ENCODE results near the gene SPTAN1. TPM values are rescaled to one million over a fixed set of nuclear protein-coding genes. Genes with fewer than 3 reads are reported as not detected.

SPTAN1 gene
- total and polyA plus RNA-seq, 4 experiments from 2014 or later, result 14.0 to 595 (median 394) TPM

DNA sequence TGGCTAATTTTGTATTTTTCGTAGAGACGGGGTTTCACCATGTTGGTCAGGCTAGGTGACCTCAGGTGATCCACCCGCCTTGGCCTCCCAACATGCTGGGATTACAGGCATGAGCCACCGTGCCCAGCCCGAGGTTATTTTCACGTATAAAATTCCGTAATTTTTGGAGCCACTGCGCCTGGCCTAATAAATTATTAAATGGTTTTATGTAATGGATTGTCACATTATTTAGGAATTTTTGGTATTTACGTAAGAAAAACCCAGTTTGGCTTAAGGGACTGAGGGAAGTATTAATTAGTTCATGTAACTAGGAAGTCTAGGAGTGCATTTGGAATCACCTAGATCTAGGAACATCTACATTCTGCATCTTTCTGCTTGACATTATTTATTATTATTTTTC, 39.6 kb upstream of the SPTAN1 start:
- Mint-ChIP-seq H3K4me1 (peaks cover 10 to 25% (median 17%) of the 10 kb centered on the region in 4 donors), H3K36me3 (peaks cover 36 to 52% of the 10 kb centered on the region in 2 donors), H3K9me3 (no peaks in the 10 kb centered on the region), H3K27me3 (no peaks in the 10 kb centered on the region), H3K27ac (no peak overlapping the region), H3K4me3 (no peak overlapping the region)
- Histone ChIP-seq H3K9me3 (ENCODE audit: control insufficient read depth in 1 of 2, low read length in 2 of 2) (no peaks in the 10 kb centered on the region), H3K36me3 (ENCODE audit: insufficient read depth, low read length) (peaks cover 28% of the 10 kb centered on the region), H3K27ac (ENCODE audit: low read depth, low read length) (no peak overlapping the region), H3K4me3 (ENCODE audit: low read length in 2 of 2) (no peak overlapping the region), H3K27me3 (ENCODE audit: insufficient read depth, low read length) (no peaks in the 10 kb centered on the region), H3K4me1 (ENCODE audit: insufficient read depth, low read length) (peaks cover 9% of the 10 kb centered on the region)
- no peak for DNase-seq
- ChIA-PET POLR2A (ENCODE audit: partially characterized antibody) (interaction anchor here (0.9 to 1.5 kb wide), 2 partner anchors 40 kb away, joined by 3 to 5 read pairs; partner anchors contain the start of gene SPTAN1), CTCF (ENCODE audit: partially characterized antibody) (interaction anchor here (1.3 kb wide), 1 partner anchor 8 kb away, joined by 3 read pairs; no protein-coding TSS in a partner anchor)
- intact Hi-C loops (cut with micrococcal nuclease), result no loop called here

- H3K9me3 Mint-ChIP-seq, result peaks cover 0 to 3% (median 0%) of the 10 kb centered on the region in 8 donors
- intact Hi-C loops (cut with micrococcal nuclease), result no loop called here
- peaks cover 62% of the 10 kb centered on the region for H3K36me3 ChIP-seq (ENCODE audit: insufficient read depth, low read length)
- peaks cover 61 to 62% of the 10 kb centered on the region in 2 donors for H3K36me3 Mint-ChIP-seq
- ChIA-PET CTCF (ENCODE audit: partially characterized antibody) (no interaction called here), POLR2A (ENCODE audit: partially characterized antibody) (no interaction called here)
- no peaks in the 10 kb centered on the region for H3K27me3 Mint-ChIP-seq
- peaks cover 0 to 8% (median 4%) of the 10 kb centered on the region in 4 donors for H3K4me1 Mint-ChIP-seq
- no peaks in the 10 kb centered on the region for H3K9me3 ChIP-seq (ENCODE audit: control insufficient read depth in 1 of 2, low read length in 2 of 2)
- no peak for DNase-seq
- no peaks in the 10 kb centered on the region for H3K4me1 ChIP-seq (ENCODE audit: insufficient read depth, low read length)
- no peak overlapping the region for H3K27ac ChIP-seq (ENCODE audit: low read depth, low read length)
- no peak overlapping the region for H3K4me3 Mint-ChIP-seq
- no peak overlapping the region for H3K4me3 ChIP-seq (ENCODE audit: low read length in 2 of 2)
- H3K27me3 ChIP-seq (ENCODE audit: insufficient read depth, low read length), result no peaks in the 10 kb centered on the region
- peak overlapping the region in 1 of 7 donors; percentile 17 for H3K27ac Mint-ChIP-seq
Observed at GRCh38 chr9:128521956-128522355, 30.4 kb upstream of the SPTAN1 start.

DNA sequence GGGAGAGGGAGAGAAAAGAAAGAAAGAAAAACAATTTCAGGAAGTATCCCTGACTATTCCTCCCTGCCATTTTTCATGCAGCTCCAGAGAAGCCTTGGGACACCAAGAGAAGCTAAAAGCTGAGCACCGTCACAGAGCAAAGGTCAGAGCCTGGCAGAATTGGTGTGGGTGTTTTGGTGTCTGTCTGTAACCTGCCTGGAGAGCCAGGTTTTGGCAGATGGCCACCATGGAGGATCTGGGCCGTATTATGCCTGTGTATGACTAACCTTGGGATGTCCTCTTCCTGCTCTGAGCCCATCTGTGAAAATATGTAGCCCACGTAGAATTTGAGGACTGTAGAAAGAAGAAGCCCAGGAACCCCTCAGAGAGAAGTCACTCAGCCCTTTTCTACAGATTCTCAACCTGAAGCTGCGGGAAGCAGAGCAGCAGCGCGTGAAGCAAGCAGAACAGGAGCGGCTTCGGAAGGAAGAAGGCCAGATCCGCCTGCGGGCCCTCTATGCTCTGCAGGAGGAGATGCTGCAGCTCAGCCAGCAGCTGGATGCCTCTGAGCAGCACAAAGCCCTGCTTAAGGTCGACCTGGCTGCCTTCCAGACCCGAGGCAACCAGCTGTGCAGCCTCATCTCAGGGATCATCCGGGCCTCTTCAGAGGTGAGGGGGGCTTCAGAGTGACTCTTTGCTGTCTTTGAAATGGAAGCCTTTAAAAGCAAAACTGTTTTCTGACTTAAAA, 29.0 kb upstream of the SPTAN1 start:
- intact Hi-C loops (cut with micrococcal nuclease), result no loop called here
- Histone ChIP-seq H3K36me3 (ENCODE audit: insufficient read depth, low read length) (peaks cover 58% of the 10 kb centered on the region), H3K4me3 (ENCODE audit: low read length in 2 of 2) (no peak overlapping the region), H3K4me1 (ENCODE audit: insufficient read depth, low read length) (no peaks in the 10 kb centered on the region), H3K27me3 (ENCODE audit: insufficient read depth, low read length) (no peaks in the 10 kb centered on the region), H3K9me3 (ENCODE audit: control insufficient read depth in 1 of 2, low read length in 2 of 2) (no peaks in the 10 kb centered on the region), H3K27ac (ENCODE audit: low read depth, low read length) (no peak overlapping the region)
- ChIA-PET POLR2A (ENCODE audit: partially characterized antibody) (no interaction called here), CTCF (ENCODE audit: partially characterized antibody) (no interaction called here)
- DNase-seq, result no peak
- H3K4me1 Mint-ChIP-seq, result peaks cover 0 to 4% (median 2%) of the 10 kb centered on the region in 4 donors
- H3K36me3 Mint-ChIP-seq, result peaks cover 52 to 58% of the 10 kb centered on the region in 2 donors
- peaks cover 0 to 3% (median 0%) of the 10 kb centered on the region in 8 donors for H3K9me3 Mint-ChIP-seq
- no peaks in the 10 kb centered on the region for H3K27me3 Mint-ChIP-seq
- H3K4me3 Mint-ChIP-seq, result no peak overlapping the region
- H3K27ac Mint-ChIP-seq, result peak overlapping the region in 3 of 7 donors; percentile 22 to 73 (median 42)

DNA sequence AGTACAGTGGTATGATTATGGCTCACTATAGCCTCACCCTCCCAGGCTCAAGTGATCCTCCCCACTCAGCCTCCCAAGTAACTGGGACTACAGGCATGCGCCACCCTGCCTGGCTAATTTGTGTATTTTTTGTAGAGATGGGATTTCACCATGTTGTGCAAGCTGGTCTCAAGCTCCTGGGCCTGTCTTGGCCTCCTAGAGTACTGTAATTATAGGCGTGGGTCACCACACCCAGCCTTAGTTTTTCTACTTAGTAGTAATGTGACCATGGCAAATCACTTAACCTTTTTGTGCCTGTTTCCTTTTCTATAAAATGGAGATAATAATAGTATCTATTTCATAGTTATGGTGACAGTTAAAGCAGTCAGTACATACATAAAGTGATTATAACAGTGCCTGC, 25.7 kb upstream of the SPTAN1 start:
- no peaks in the 10 kb centered on the region for H3K27me3 Mint-ChIP-seq
- H3K9me3 Mint-ChIP-seq, result no peaks in the 10 kb centered on the region
- no peak overlapping the region for H3K4me3 Mint-ChIP-seq
- peaks cover 0 to 5% (median 0%) of the 10 kb centered on the region in 4 donors for H3K4me1 Mint-ChIP-seq
- H3K4me3 ChIP-seq (ENCODE audit: low read length in 2 of 2), result no peak overlapping the region
- H3K4me1 ChIP-seq (ENCODE audit: insufficient read depth, low read length), result no peaks in the 10 kb centered on the region
- H3K27ac Mint-ChIP-seq, result peak overlapping the region in 1 of 7 donors; percentile 70
- H3K27ac ChIP-seq (ENCODE audit: low read depth, low read length), result no peak overlapping the region
- POLR2A ChIA-PET (ENCODE audit: partially characterized antibody), result interaction anchor here (1.3 kb wide), 1 partner anchor 26 kb away, joined by 3 read pairs; no protein-coding TSS in a partner anchor
- H3K36me3 ChIP-seq (ENCODE audit: insufficient read depth, low read length), result peaks cover 65% of the 10 kb centered on the region
- CTCF ChIA-PET (ENCODE audit: partially characterized antibody), result no interaction called here
- intact Hi-C loops (cut with micrococcal nuclease), result no loop called here
- H3K36me3 Mint-ChIP-seq, result peaks cover 42 to 55% of the 10 kb centered on the region in 2 donors
- DNase-seq, result no peak
- no peaks in the 10 kb centered on the region for H3K9me3 ChIP-seq (ENCODE audit: control insufficient read depth in 1 of 2, low read length in 2 of 2)
- no peaks in the 10 kb centered on the region for H3K27me3 ChIP-seq (ENCODE audit: insufficient read depth, low read length)

- Mint-ChIP-seq H3K9me3 (no peaks in the 10 kb centered on the region), H3K4me3 (no peak overlapping the region), H3K4me1 (peaks cover 0 to 3% (median 0%) of the 10 kb centered on the region in 4 donors), H3K27me3 (no peaks in the 10 kb centered on the region), H3K36me3 (peaks cover 40 to 54% of the 10 kb centered on the region in 2 donors), H3K27ac (no peak overlapping the region)
- no peak overlapping the region for H3K27ac ChIP-seq (ENCODE audit: low read depth, low read length)
- peaks cover 63% of the 10 kb centered on the region for H3K36me3 ChIP-seq (ENCODE audit: insufficient read depth, low read length)
- CTCF ChIA-PET (ENCODE audit: partially characterized antibody), result no interaction called here
- no peak for DNase-seq
- intact Hi-C loops (cut with micrococcal nuclease), result no loop called here
- H3K27me3 ChIP-seq (ENCODE audit: insufficient read depth, low read length), result no peaks in the 10 kb centered on the region
- no peak overlapping the region for H3K4me3 ChIP-seq (ENCODE audit: low read length in 2 of 2)
- H3K9me3 ChIP-seq (ENCODE audit: control insufficient read depth in 1 of 2, low read length in 2 of 2), result no peaks in the 10 kb centered on the region
- POLR2A ChIA-PET (ENCODE audit: partially characterized antibody), result interaction anchor here (0.6 kb wide), 1 partner anchor 11 kb away, joined by 3 read pairs; no protein-coding TSS in a partner anchor
- no peaks in the 10 kb centered on the region for H3K4me1 ChIP-seq (ENCODE audit: insufficient read depth, low read length)
Observed at GRCh38 chr9:128528445-128529160, 23.8 kb upstream of the SPTAN1 start.

GRCh38 chr9:128529191-128529590, 23.2 kb upstream of the SPTAN1 start:
- peaks cover 63% of the 10 kb centered on the region for H3K36me3 ChIP-seq (ENCODE audit: insufficient read depth, low read length)
- CTCF ChIA-PET (ENCODE audit: partially characterized antibody), result no interaction called here
- H3K4me3 Mint-ChIP-seq, result no peak overlapping the region
- intact Hi-C loops (cut with micrococcal nuclease), result no loop called here
- no peaks in the 10 kb centered on the region for H3K27me3 Mint-ChIP-seq
- POLR2A ChIA-PET (ENCODE audit: partially characterized antibody), result interaction anchor here (0.6 kb wide), 1 partner anchor 11 kb away, joined by 3 read pairs; no protein-coding TSS in a partner anchor
- DNase-seq, result no peak
- H3K9me3 ChIP-seq (ENCODE audit: control insufficient read depth in 1 of 2, low read length in 2 of 2), result no peaks in the 10 kb centered on the region
- no peaks in the 10 kb centered on the region for H3K27me3 ChIP-seq (ENCODE audit: insufficient read depth, low read length)
- no peak overlapping the region for H3K27ac ChIP-seq (ENCODE audit: low read depth, low read length)
- H3K27ac Mint-ChIP-seq, result peak overlapping the region in 1 of 7 donors; percentile 55
- H3K4me3 ChIP-seq (ENCODE audit: low read length in 2 of 2), result no peak overlapping the region
- H3K9me3 Mint-ChIP-seq, result no peaks in the 10 kb centered on the region
- peaks cover 0 to 3% (median 0%) of the 10 kb centered on the region in 4 donors for H3K4me1 Mint-ChIP-seq
- H3K4me1 ChIP-seq (ENCODE audit: insufficient read depth, low read length), result no peaks in the 10 kb centered on the region
- H3K36me3 Mint-ChIP-seq, result peaks cover 41 to 58% of the 10 kb centered on the region in 2 donors

DNA sequence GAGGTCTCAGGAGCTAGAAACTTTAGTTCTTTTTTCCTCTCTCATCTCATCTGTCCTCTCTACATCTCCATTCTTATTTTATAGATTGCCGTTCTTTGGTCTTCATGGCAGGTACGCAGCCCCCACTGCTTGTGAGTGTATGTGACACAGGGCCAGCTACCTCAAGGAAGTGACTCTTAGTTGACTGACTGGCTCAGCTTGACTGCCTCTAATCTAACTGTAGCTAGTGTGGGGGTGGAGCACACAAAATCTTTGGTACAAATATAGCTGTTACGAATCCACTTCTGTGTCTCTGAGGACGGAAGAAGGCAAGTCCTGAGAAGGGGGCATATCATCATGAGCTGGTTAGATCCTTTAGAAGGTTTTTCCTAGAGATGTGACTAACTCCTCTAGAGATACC, 19.8 kb upstream of the SPTAN1 start:
- Mint-ChIP-seq H3K9me3 (no peaks in the 10 kb centered on the region), H3K36me3 (peaks cover 33 to 53% of the 10 kb centered on the region in 2 donors), H3K27ac (peak overlapping the region in 3 of 7 donors; percentile 32 to 47 (median 35)), H3K4me1 (peaks cover 0 to 3% (median 0%) of the 10 kb centered on the region in 4 donors), H3K4me3 (no peak overlapping the region), H3K27me3 (no peaks in the 10 kb centered on the region)
- H3K27ac ChIP-seq (ENCODE audit: low read depth, low read length), result no peak overlapping the region
- CTCF ChIA-PET (ENCODE audit: partially characterized antibody), result no interaction called here
- no peak for DNase-seq
- intact Hi-C loops (cut with micrococcal nuclease), result no loop called here
- H3K4me1 ChIP-seq (ENCODE audit: insufficient read depth, low read length), result no peaks in the 10 kb centered on the region
- H3K4me3 ChIP-seq (ENCODE audit: low read length in 2 of 2), result no peak overlapping the region
- H3K27me3 ChIP-seq (ENCODE audit: insufficient read depth, low read length), result no peaks in the 10 kb centered on the region
- H3K36me3 ChIP-seq (ENCODE audit: insufficient read depth, low read length), result peaks cover 51% of the 10 kb centered on the region
- POLR2A ChIA-PET (ENCODE audit: partially characterized antibody), result interaction anchor here (0.6 kb wide), 1 partner anchor 173 kb away, joined by 3 read pairs; no protein-coding TSS in a partner anchor
- H3K9me3 ChIP-seq (ENCODE audit: control insufficient read depth in 1 of 2, low read length in 2 of 2), result no peaks in the 10 kb centered on the region

Data from CD4-positive, alpha-beta memory T cell (primary cell).